GM23338 (cell line): Measurements from ENCODE around the gene XPC. TPM values are rescaled to one million over a fixed set of nuclear protein-coding genes. Genes with fewer than 3 reads are reported as not detected.

Source experiments
- ATAC-seq: fragments of 200-7000 bp; cut with Tn5 transposase; 3 replicates; pipeline ENCODE4 v1.9.1; 2020
- DNase-seq: peaks from one replicate; pipeline ENCODE4 v3.0.0-alpha.2; 2015; ENCODE audit warnings: low spot score
- H2AFZ ChIP-seq: fragments of 200-600 bp; sonication (generic); 2 replicates; pipeline ENCODE4 v1.8.0; 2016; ENCODE audit warnings: antibody characterized with exemption, mild to moderate bottlenecking, moderate library complexity
- H3F3A ChIP-seq: fragments of 200-600 bp; sonication (generic); replicated peaks from 2 replicates; pipeline ENCODE4 v1.8.0; 2017; ENCODE audit warnings: antibody characterized with exemption, mixed run types, low read depth
- H3K27ac ChIP-seq: fragments of 200-600 bp; sonication (generic); 2 replicates; pipeline ENCODE4 v1.6.1; 2016; ENCODE audit warnings: low read depth
- H3K27me3 ChIP-seq: fragments of 200-600 bp; sonication (generic); 2 replicates; pipeline ENCODE4 v1.8.0; 2016; ENCODE audit warnings: mild to moderate bottlenecking, mixed run types, moderate library complexity; ENCODE audit not compliant: insufficient read depth
- H3K36me3 ChIP-seq: fragments of 200-600 bp; sonication (generic); 2 replicates; pipeline ENCODE4 v1.8.0; 2016; ENCODE audit warnings: mild to moderate bottlenecking; ENCODE audit not compliant: insufficient read depth
- H3K4me1 ChIP-seq: fragments of 200-600 bp; sonication (generic); 2 replicates; pipeline ENCODE4 v1.8.0; 2016; ENCODE audit warnings: mild to moderate bottlenecking, moderate library complexity; ENCODE audit not compliant: insufficient read depth
- H3K4me2 ChIP-seq: fragments of 200-600 bp; sonication (generic); 2 replicates; pipeline ENCODE4 v1.7.1; 2017; ENCODE audit warnings: mixed run types
- H3K4me3 ChIP-seq: fragments of 200-600 bp; sonication (generic); 2 replicates; pipeline ENCODE4 v1.6.1; 2016; ENCODE audit warnings: mixed run types
- H3K79me2 ChIP-seq: fragments of 200-600 bp; sonication (generic); replicated peaks from 2 replicates; pipeline ENCODE4 v1.8.0; 2017; ENCODE audit warnings: mild to moderate bottlenecking; ENCODE audit not compliant: insufficient read depth
- H3K9me2 ChIP-seq: fragments of 200-600 bp; sonication (generic); 2 replicates; pipeline ENCODE4 v1.8.0; 2017; ENCODE audit not compliant: insufficient read depth
- H4K20me1 ChIP-seq: fragments of 200-600 bp; sonication (generic); replicated peaks from 2 replicates; pipeline ENCODE4 v1.8.0; 2017; ENCODE audit warnings: mild to moderate bottlenecking; ENCODE audit not compliant: insufficient read depth
- H3K27ac Mint-ChIP-seq: 2 replicates; pipeline ENCODE4 v1.8.0; 2020; ENCODE audit warnings: inconsistent platforms, mild to moderate bottlenecking, moderate library complexity, mixed read lengths
- H3K27me3 Mint-ChIP-seq: 3 replicates; pipeline ENCODE4 v1.8.0; 2022; ENCODE audit warnings: low read depth, mild to moderate bottlenecking, moderate library complexity, mixed read lengths, inconsistent platforms; ENCODE audit not compliant: insufficient read depth, poor library complexity
- H3K36me3 Mint-ChIP-seq: 3 replicates; pipeline ENCODE4 v1.8.0; 2021; ENCODE audit warnings: low read depth, mild to moderate bottlenecking, inconsistent platforms, moderate library complexity, mixed read lengths
- H3K4me1 Mint-ChIP-seq: 3 replicates; pipeline ENCODE4 v1.8.0; 2020; ENCODE audit warnings: mild to moderate bottlenecking, inconsistent platforms, mixed read lengths
- H3K4me3 Mint-ChIP-seq: 3 replicates; pipeline ENCODE4 v1.8.0; 2021; ENCODE audit warnings: moderate library complexity, mild to moderate bottlenecking, inconsistent platforms, mixed read lengths
- H3K9me3 Mint-ChIP-seq: 3 replicates; pipeline ENCODE4 v1.8.0; 2020; ENCODE audit warnings: moderate library complexity, mild to moderate bottlenecking, inconsistent platforms, mixed read lengths
- CREB1 ChIP-seq: fragments of 250-450 bp; sonication (Bioruptor Pico); IDR thresholded peaks from 2 replicates; pipeline ENCODE4 v1.5.0; 2020; ENCODE audit warnings: low read depth, mild to moderate bottlenecking, moderate library complexity
- CTCF ChIP-seq, 2 experiments: fragments of 200-600 bp in 1 of 2; sonication (generic) in 1 of 2; conservative IDR thresholded peaks; 2 replicates each; pipeline versions ENCODE4 v1.5.1 to v1.6.1; 2016 to 2017; ENCODE audit warnings: antibody characterized with exemption in 2 of 2, low read depth in 2 of 2, mild to moderate bottlenecking in 2 of 2, moderate library complexity in 1 of 2
- NANOG ChIP-seq: IDR thresholded peaks from 2 replicates; pipeline ENCODE4 v1.6.1; 2016; ENCODE audit warnings: antibody characterized with exemption, borderline replicate concordance
- STAT1 ChIP-seq: IDR thresholded peaks from one replicate; pipeline ENCODE4 v1.6.1; 2016; ENCODE audit warnings: antibody characterized with exemption; ENCODE audit not compliant: unreplicated experiment
- ZNF114 ChIP-seq: fragments of 250-450 bp; sonication (Bioruptor Pico); IDR thresholded peaks from 2 replicates; pipeline ENCODE4 v1.5.0; 2020; ENCODE audit warnings: mild to moderate bottlenecking, moderate library complexity
- ZNF462 ChIP-seq: fragments of 250-450 bp; sonication (Bioruptor Pico); IDR thresholded peaks from 2 replicates; pipeline ENCODE4 v1.5.0; 2020; ENCODE audit warnings: mild to moderate bottlenecking, moderate library complexity
- polyA plus RNA-seq: library from polyadenylated mRNA; unstranded; fragments of >200 nt; fragmentation: Nextera tagmentation; extraction: Ambion mirVana; gene quantifications from 2 replicates; pipeline ENCODE4 v1.2.1, GENCODE V29; 2016
- total RNA-seq: library from RNA; depleted of rRNA; stranded (reverse); fragments of >200 nt; shearing (Covaris generic); gene quantifications from 2 replicates; pipeline ENCODE4 v1.2.3, GENCODE V29; 2014

Gene XPC
- total and polyA plus RNA-seq, 2 experiments from 2014 or later, result 34.9 to 41.5 TPM

- no peak for TF ChIP-seq ZNF462
- TF ChIP-seq CTCF (conservative IDR thresholded peaks at IDR 0.05; ENCODE audit: low read depth in 2 of 2), result no peak
- no peak for TF ChIP-seq ZNF114 (CRISPR knock-in tag)
These were observed 37.7 kb downstream of the XPC start (continued) for GRCh38 chr3:14140668-14141067.

GRCh38 chr3:14139771-14140170 is 38.6 kb downstream of the XPC start:
- H3K4me1 ChIP-seq, result 0 out of 2 replicates have a peak, but pooled peaks cover 4% of the 10 kb centered on the region
- no peak overlapping the region for H3K4me3 Mint-ChIP-seq
- TF ChIP-seq CREB1 (CRISPR knock-in tag) (no peak), NANOG (no peak), CTCF (conservative IDR thresholded peaks at IDR 0.05; ENCODE audit: low read depth in 2 of 2) (no peak), STAT1 (no peak)

More at GRCh38 chr3:14139771-14140170, 38.6 kb downstream of the XPC start:
- Histone ChIP-seq H3K27ac (no peak overlapping the region), H3K27me3 (no peaks in the 10 kb centered on the region), H3F3A (no peaks in the 10 kb centered on the region), H3K79me2 (no peaks in the 10 kb centered on the region), H3K4me2 (no peak overlapping the region), H2AFZ (no peak overlapping the region), H3K9me2 (no peaks in the 10 kb centered on the region), H3K4me3 (no peak overlapping the region), H4K20me1 (no peaks in the 10 kb centered on the region), H3K36me3 (peaks cover 4% of the 10 kb centered on the region)
- H3K27ac Mint-ChIP-seq, result no peak overlapping the region
- H3K9me3 Mint-ChIP-seq, result no peaks in the 10 kb centered on the region
- H3K4me1 Mint-ChIP-seq, result peaks cover 5% of the 10 kb centered on the region
- H3K27me3 Mint-ChIP-seq, result peaks cover 6% of the 10 kb centered on the region
- H3K36me3 Mint-ChIP-seq, result peaks cover 41% of the 10 kb centered on the region
- no peak for ATAC-seq
- no peak for DNase-seq
